Sigmoid colon (tissue), 4 donors: Measurements from ENCODE around the gene PRKAA2.

Experiments
- EP300 ChIP-seq, 4 donors: sonication (generic); formaldehyde crosslinking; IDR thresholded peaks; one replicate each; pipeline ENCODE4 v1.6.1; 2017; ENCODE audit warnings: antibody characterized with exemption in 4 of 4
- POLR2A ChIP-seq, 2 donors: fragments of 450-650 bp; IDR thresholded peaks; one replicate each; pipeline ENCODE4 v1.6.1; 2016; ENCODE audit warnings: antibody characterized with exemption in 2 of 2, mild to moderate bottlenecking in 2 of 2, moderate library complexity in 2 of 2
- POLR2AphosphoS5 ChIP-seq, 4 donors: sonication (generic); formaldehyde crosslinking; IDR thresholded peaks; one replicate each; pipeline ENCODE4 v1.6.1; 2017; ENCODE audit warnings: antibody characterized with exemption in 4 of 4
- TF ChIP-seq, protein P1 (sequence below), 4 experiments: fragments of 450-650 bp in 3 of 4; fragments of 200-600 bp in 1 of 4; IDR thresholded peaks; one replicate each; pipeline ENCODE4 v1.5.1; 2016 to 2019; ENCODE audit warnings: antibody characterized with exemption in 4 of 4, mild to moderate bottlenecking in 3 of 4, moderate library complexity in 2 of 4

DNA sequence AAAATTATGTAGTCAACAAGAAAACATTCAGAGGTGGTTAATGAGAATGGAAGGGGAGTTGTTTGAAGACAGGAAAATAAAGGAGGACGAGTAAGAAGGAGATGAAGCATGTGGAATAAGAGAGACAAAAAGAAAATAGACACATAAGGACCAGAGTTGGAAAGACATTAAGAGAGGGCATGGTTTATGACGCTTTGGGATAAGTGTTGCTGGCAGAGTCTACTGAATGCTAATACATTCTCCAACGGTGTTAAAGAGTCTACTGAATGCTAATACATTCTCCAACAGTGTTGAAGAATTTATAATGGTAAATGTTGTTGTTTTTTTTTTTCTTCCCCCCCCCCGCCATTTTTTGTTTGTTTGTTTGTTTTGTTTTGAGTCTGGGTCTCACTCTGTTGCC lies 13.1 kb downstream of the PRKAA2 start:
- TF ChIP-seq, protein P1, sequence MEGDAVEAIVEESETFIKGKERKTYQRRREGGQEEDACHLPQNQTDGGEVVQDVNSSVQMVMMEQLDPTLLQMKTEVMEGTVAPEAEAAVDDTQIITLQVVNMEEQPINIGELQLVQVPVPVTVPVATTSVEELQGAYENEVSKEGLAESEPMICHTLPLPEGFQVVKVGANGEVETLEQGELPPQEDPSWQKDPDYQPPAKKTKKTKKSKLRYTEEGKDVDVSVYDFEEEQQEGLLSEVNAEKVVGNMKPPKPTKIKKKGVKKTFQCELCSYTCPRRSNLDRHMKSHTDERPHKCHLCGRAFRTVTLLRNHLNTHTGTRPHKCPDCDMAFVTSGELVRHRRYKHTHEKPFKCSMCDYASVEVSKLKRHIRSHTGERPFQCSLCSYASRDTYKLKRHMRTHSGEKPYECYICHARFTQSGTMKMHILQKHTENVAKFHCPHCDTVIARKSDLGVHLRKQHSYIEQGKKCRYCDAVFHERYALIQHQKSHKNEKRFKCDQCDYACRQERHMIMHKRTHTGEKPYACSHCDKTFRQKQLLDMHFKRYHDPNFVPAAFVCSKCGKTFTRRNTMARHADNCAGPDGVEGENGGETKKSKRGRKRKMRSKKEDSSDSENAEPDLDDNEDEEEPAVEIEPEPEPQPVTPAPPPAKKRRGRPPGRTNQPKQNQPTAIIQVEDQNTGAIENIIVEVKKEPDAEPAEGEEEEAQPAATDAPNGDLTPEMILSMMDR (IDR thresholded peaks at IDR 0.05) = no peak
- TF ChIP-seq EP300 (IDR thresholded peaks at IDR 0.05) (no peak), POLR2AphosphoS5 (IDR thresholded peaks at IDR 0.05) (no peak), POLR2A (IDR thresholded peaks at IDR 0.05) (no peak)
